Measurements from ENCODE around the gene AFF3. TPM values are rescaled to one million over a fixed set of nuclear protein-coding genes. Genes with fewer than 3 reads are reported as not detected.

The AFF3 gene
- total RNA-seq, 1 experiment from 2014 or later = 0.61 TPM

DNA sequence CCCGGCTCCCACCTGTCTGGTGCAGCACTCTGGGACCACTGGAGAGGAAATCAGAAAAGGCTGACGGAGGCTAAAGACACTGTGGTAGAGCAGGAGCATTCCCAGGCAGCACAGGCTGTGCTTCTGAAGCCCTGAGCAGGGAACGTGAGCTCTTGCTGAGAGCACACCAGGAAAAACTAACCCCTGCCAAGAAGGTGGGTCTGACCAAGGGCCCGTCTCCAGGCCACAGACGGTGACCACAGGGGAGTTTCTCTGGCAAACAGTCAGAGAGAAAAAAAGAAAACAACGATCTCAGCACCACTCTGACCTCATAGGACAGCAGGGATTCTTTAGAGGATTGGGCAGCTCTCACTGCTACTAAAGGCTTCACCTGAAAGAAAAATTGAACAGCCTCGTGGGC is 201.4 kb downstream of the AFF3 start:
- no peaks in the 10 kb centered on the region for H3K4me1 ChIP-seq (ENCODE audit: control insufficient read depth in 1 of 2, insufficient read depth in 2 of 2, low read length in 2 of 2)
- no TSS peak for BruUV-seq (replicated peaks)
- RAD21 ChIA-PET (ENCODE audit: low non-redundant PET in 1 of 2, low total read pairs in 2 of 2, uncharacterized antibody in 2 of 2, unreplicated experiment in 2 of 2) = no interaction called here
- H3K4me3 ChIP-seq (replicated peaks in 1 of 2; ENCODE audit: low read depth in 1 of 2, low read length in 2 of 2) = no peak overlapping the region
- intact Hi-C loops (cut with micrococcal nuclease) = no loop called here
- H3K9me2 ChIP-seq (ENCODE audit: insufficient read depth) = no peaks in the 10 kb centered on the region
- H3K36me3 ChIP-seq (ENCODE audit: control insufficient read depth in 1 of 2, insufficient read depth in 2 of 2, low read length in 2 of 2) = no peaks in the 10 kb centered on the region
- H2AFZ ChIP-seq (ENCODE audit: low read depth, low read length, poor library complexity, severe bottlenecking) = no peak overlapping the region
- no peaks in the 10 kb centered on the region for H3K79me2 ChIP-seq (ENCODE audit: insufficient read depth, low read length)
- CTCF ChIA-PET = no interaction called here
- no peak overlapping the region for H3K4me2 ChIP-seq (ENCODE audit: low read length)
- no peak overlapping the region for H3K9ac ChIP-seq (ENCODE audit: low read length)
- no peak overlapping the region for H3K27ac ChIP-seq (ENCODE audit: low read depth, low read length)
- DNase-seq (ENCODE audit: low read depth, low spot score) (no peak), ATAC-seq (no peak)
- no peaks in the 10 kb centered on the region for H3K9me3 ChIP-seq (ENCODE audit: control insufficient read depth in 1 of 2, insufficient read depth in 1 of 2, low read depth in 1 of 2, low read length in 2 of 2)
- H3K27me3 ChIP-seq (ENCODE audit: insufficient read depth, low read length) = peaks cover 65% of the 10 kb centered on the region
- POLR2A ChIA-PET = no interaction called here
- TF ChIP-seq SRF (IDR thresholded peaks at IDR 0.05; ENCODE audit: low read depth) (no peak), FOSL1 (IDR thresholded peaks at IDR 0.05; ENCODE audit: low read depth) (no peak), EGR1 (IDR thresholded peaks at IDR 0.05; ENCODE audit: low read depth) (no peak), EZH2phosphoT487 (IDR thresholded peaks at IDR 0.05; ENCODE audit: borderline replicate concordance) (no peak), ZFX (IDR thresholded peaks at IDR 0.05) (no peak), EZH2 (IDR thresholded peaks at IDR 0.05) (no peak), POLR2A (IDR thresholded peaks at IDR 0.05; ENCODE audit: borderline replicate concordance, extremely low read depth, insufficient read depth, insufficient read length) (no peak), POLR2AphosphoS5 (IDR thresholded peaks at IDR 0.05; ENCODE audit: low read depth, low read length) (no peak), YY1 (IDR thresholded peaks at IDR 0.05; ENCODE audit: extremely low read depth, insufficient replicate concordance, low read depth, low read length) (no peak), ELF1 (IDR thresholded peaks at IDR 0.05; ENCODE audit: borderline replicate concordance, low read depth) (no peak), ZNF274 (IDR thresholded peaks at IDR 0.05; ENCODE audit: low read depth, low read length) (no peak), SIN3A (IDR thresholded peaks at IDR 0.05; ENCODE audit: low read depth) (no peak), JUND (IDR thresholded peaks at IDR 0.05) (no peak), CEBPB (IDR thresholded peaks at IDR 0.05; ENCODE audit: low read depth) (no peak), TCF7L2 (IDR thresholded peaks at IDR 0.05; ENCODE audit: borderline replicate concordance, extremely low read depth, insufficient read depth, insufficient read length) (no peak), SP1 (IDR thresholded peaks at IDR 0.05; ENCODE audit: low read depth) (no peak)
- TF ChIP-seq, protein P1, sequence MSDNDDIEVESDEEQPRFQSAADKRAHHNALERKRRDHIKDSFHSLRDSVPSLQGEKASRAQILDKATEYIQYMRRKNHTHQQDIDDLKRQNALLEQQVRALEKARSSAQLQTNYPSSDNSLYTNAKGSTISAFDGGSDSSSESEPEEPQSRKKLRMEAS (IDR thresholded peaks at IDR 0.05) = no peak
- TF ChIP-seq, protein P2, sequence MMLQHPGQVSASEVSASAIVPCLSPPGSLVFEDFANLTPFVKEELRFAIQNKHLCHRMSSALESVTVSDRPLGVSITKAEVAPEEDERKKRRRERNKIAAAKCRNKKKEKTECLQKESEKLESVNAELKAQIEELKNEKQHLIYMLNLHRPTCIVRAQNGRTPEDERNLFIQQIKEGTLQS (IDR thresholded peaks at IDR 0.05) = no peak
- TF ChIP-seq, protein P3, sequence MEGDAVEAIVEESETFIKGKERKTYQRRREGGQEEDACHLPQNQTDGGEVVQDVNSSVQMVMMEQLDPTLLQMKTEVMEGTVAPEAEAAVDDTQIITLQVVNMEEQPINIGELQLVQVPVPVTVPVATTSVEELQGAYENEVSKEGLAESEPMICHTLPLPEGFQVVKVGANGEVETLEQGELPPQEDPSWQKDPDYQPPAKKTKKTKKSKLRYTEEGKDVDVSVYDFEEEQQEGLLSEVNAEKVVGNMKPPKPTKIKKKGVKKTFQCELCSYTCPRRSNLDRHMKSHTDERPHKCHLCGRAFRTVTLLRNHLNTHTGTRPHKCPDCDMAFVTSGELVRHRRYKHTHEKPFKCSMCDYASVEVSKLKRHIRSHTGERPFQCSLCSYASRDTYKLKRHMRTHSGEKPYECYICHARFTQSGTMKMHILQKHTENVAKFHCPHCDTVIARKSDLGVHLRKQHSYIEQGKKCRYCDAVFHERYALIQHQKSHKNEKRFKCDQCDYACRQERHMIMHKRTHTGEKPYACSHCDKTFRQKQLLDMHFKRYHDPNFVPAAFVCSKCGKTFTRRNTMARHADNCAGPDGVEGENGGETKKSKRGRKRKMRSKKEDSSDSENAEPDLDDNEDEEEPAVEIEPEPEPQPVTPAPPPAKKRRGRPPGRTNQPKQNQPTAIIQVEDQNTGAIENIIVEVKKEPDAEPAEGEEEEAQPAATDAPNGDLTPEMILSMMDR (IDR thresholded peaks at IDR 0.05 in 2 of 3, conservative IDR thresholded peaks at IDR 0.05 in 1 of 3; ENCODE audit: borderline replicate concordance in 1 of 3, insufficient read depth in 1 of 3, low read depth in 2 of 3, low read length in 2 of 3) = no peak
- TF ChIP-seq, protein P4, sequence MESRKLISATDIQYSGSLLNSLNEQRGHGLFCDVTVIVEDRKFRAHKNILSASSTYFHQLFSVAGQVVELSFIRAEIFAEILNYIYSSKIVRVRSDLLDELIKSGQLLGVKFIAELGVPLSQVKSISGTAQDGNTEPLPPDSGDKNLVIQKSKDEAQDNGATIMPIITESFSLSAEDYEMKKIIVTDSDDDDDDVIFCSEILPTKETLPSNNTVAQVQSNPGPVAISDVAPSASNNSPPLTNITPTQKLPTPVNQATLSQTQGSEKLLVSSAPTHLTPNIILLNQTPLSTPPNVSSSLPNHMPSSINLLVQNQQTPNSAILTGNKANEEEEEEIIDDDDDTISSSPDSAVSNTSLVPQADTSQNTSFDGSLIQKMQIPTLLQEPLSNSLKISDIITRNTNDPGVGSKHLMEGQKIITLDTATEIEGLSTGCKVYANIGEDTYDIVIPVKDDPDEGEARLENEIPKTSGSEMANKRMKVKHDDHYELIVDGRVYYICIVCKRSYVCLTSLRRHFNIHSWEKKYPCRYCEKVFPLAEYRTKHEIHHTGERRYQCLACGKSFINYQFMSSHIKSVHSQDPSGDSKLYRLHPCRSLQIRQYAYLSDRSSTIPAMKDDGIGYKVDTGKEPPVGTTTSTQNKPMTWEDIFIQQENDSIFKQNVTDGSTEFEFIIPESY (IDR thresholded peaks at IDR 0.05; ENCODE audit: extremely low read depth, insufficient replicate concordance, low read length) = no peak
- no peaks in the 10 kb centered on the region for H4K20me1 ChIP-seq (ENCODE audit: insufficient read depth)

Measured in HCT116 (cell line).